SK-N-MC (cell line): ENCODE results near the gene UBE2E2.

Experiments used
- DNase-seq: peaks from one replicate; pipeline ENCODE4 v3.0.0-alpha.2; 2011; ENCODE audit warnings: low read depth, low spot score
- H3K27ac ChIP-seq: fragments of 200-600 bp; sonication (generic); 2 replicates; pipeline ENCODE4 v1.5.1; 2016; ENCODE audit warnings: mixed run types
- H3K36me3 ChIP-seq: fragments of 200-600 bp; sonication (generic); 2 replicates; pipeline ENCODE4 v1.6.1; 2017; ENCODE audit warnings: antibody characterized with exemption, low read length, mixed read lengths; ENCODE audit not compliant: insufficient read depth
- H3K4me3 ChIP-seq: fragments of 200-600 bp; sonication (generic); 2 replicates; pipeline ENCODE4 v1.5.1; 2016
- H3K9ac ChIP-seq: fragments of 200-600 bp; sonication (generic); 2 replicates; pipeline ENCODE4 v1.8.0; 2017; ENCODE audit warnings: mixed run types, mixed read lengths; ENCODE audit not compliant: insufficient read length
- H3K9me3 ChIP-seq: fragments of 200-600 bp; sonication (generic); 2 replicates; pipeline ENCODE4 v1.6.1; 2017; ENCODE audit warnings: low read depth, mild to moderate bottlenecking, antibody characterized with exemption, low read length, moderate library complexity, mixed read lengths
- EZH2 ChIP-seq: fragments of 200-600 bp; sonication (generic); IDR thresholded peaks from one replicate; pipeline ENCODE4 v1.6.1; 2017; ENCODE audit warnings: antibody characterized with exemption
- FOXP2 ChIP-seq: optimal IDR thresholded peaks from 2 replicates; pipeline ENCODE3; 2011; ENCODE audit warnings: mild to moderate bottlenecking, moderate library complexity; ENCODE audit not compliant: insufficient read depth; ENCODE audit errors: extremely low read length, control extremely low read depth
- POLR2AphosphoS5 ChIP-seq: IDR thresholded peaks from 2 replicates; pipeline ENCODE4 v1.6.1; 2012; ENCODE audit warnings: mild to moderate bottlenecking, low read depth, low read length, borderline replicate concordance

Gene UBE2E2

GRCh38 chr3:23385327-23385726 lies 182.2 kb downstream of the UBE2E2 start:
- Histone ChIP-seq H3K9me3 (no peaks in the 10 kb centered on the region), H3K4me3 (no peak overlapping the region), H3K27ac (no peak overlapping the region), H3K36me3 (no peaks in the 10 kb centered on the region), H3K9ac (no peak overlapping the region)
- DNase-seq: no peak
- no peak for TF ChIP-seq POLR2AphosphoS5
- no peak for TF ChIP-seq FOXP2
- no peak for TF ChIP-seq EZH2

- no peak for DNase-seq
- no peak overlapping the region for H3K9ac ChIP-seq
- no peaks in the 10 kb centered on the region for H3K9me3 ChIP-seq
- H3K27ac ChIP-seq: no peak overlapping the region
- TF ChIP-seq EZH2 (no peak), POLR2AphosphoS5 (no peak), FOXP2 (no peak)
- H3K4me3 ChIP-seq: no peak overlapping the region
- H3K36me3 ChIP-seq: no peaks in the 10 kb centered on the region
Observed at GRCh38 chr3:23387286-23387918, 184.3 kb downstream of the UBE2E2 start.

GRCh38 chr3:23389089-23389488 lies 186.0 kb downstream of the UBE2E2 start:
- H3K9ac ChIP-seq: no peak overlapping the region
- no peak overlapping the region for H3K27ac ChIP-seq
- no peaks in the 10 kb centered on the region for H3K36me3 ChIP-seq
- no peak for DNase-seq
- no peak overlapping the region for H3K4me3 ChIP-seq
- TF ChIP-seq FOXP2 (no peak), POLR2AphosphoS5 (no peak), EZH2 (no peak)
- H3K9me3 ChIP-seq: no peaks in the 10 kb centered on the region

GRCh38 chr3:23389686-23390085 lies 186.6 kb downstream of the UBE2E2 start:
- Histone ChIP-seq H3K27ac (no peak overlapping the region), H3K36me3 (no peaks in the 10 kb centered on the region), H3K9me3 (no peaks in the 10 kb centered on the region), H3K4me3 (no peak overlapping the region), H3K9ac (no peak overlapping the region)
- TF ChIP-seq POLR2AphosphoS5 (no peak), EZH2 (no peak), FOXP2 (no peak)
- DNase-seq: no peak

- no peak for DNase-seq
- Histone ChIP-seq H3K9ac (no peak overlapping the region), H3K4me3 (no peak overlapping the region), H3K36me3 (no peaks in the 10 kb centered on the region), H3K27ac (no peak overlapping the region), H3K9me3 (no peaks in the 10 kb centered on the region)
- no peak for TF ChIP-seq FOXP2
- TF ChIP-seq POLR2AphosphoS5: no peak
- TF ChIP-seq EZH2: no peak
Observed at GRCh38 chr3:23390446-23390845, 187.3 kb downstream of the UBE2E2 start.

- no peaks in the 10 kb centered on the region for H3K9me3 ChIP-seq
- H3K4me3 ChIP-seq: no peak overlapping the region
- H3K9ac ChIP-seq: no peak overlapping the region
- no peaks in the 10 kb centered on the region for H3K36me3 ChIP-seq
- no peak overlapping the region for H3K27ac ChIP-seq
- TF ChIP-seq POLR2AphosphoS5 (no peak), FOXP2 (no peak), EZH2 (no peak)
- no peak for DNase-seq
Observed at GRCh38 chr3:23390989-23391553, 187.9 kb downstream of the UBE2E2 start.

GRCh38 chr3:23395115-23395514 lies 192.0 kb downstream of the UBE2E2 start:
- Histone ChIP-seq H3K9ac (no peak overlapping the region), H3K27ac (no peak overlapping the region), H3K36me3 (no peaks in the 10 kb centered on the region), H3K9me3 (no peaks in the 10 kb centered on the region), H3K4me3 (no peak overlapping the region)
- DNase-seq: no peak
- TF ChIP-seq FOXP2 (no peak), POLR2AphosphoS5 (no peak), EZH2 (no peak)

- no peak overlapping the region for H3K4me3 ChIP-seq
- H3K36me3 ChIP-seq: no peaks in the 10 kb centered on the region
- DNase-seq: no peak
- no peak overlapping the region for H3K9ac ChIP-seq
- TF ChIP-seq POLR2AphosphoS5 (no peak), FOXP2 (no peak), EZH2 (no peak)
- no peaks in the 10 kb centered on the region for H3K9me3 ChIP-seq
- H3K27ac ChIP-seq: no peak overlapping the region
Observed at GRCh38 chr3:23396746-23397145, 193.6 kb downstream of the UBE2E2 start.

GRCh38 chr3:23399221-23399620 lies 196.1 kb downstream of the UBE2E2 start:
- no peak overlapping the region for H3K27ac ChIP-seq
- H3K9ac ChIP-seq: no peak overlapping the region
- TF ChIP-seq EZH2 (no peak), FOXP2 (no peak), POLR2AphosphoS5 (no peak)
- no peak for DNase-seq
- H3K36me3 ChIP-seq: no peaks in the 10 kb centered on the region
- H3K9me3 ChIP-seq: no peaks in the 10 kb centered on the region
- H3K4me3 ChIP-seq: no peak overlapping the region
